ENCODE data around the gene SGTA.

The SGTA gene

GRCh38 chr19:2726160-2726855 is 56.8 kb downstream of the SGTA start:
- Mint-ChIP-seq H3K27ac (ENCODE audit: low read depth) (no peak overlapping the region), H3K36me3 (ENCODE audit: insufficient read depth) (no peaks in the 10 kb centered on the region), H3K4me1 (no peaks in the 10 kb centered on the region)

GRCh38 chr19:2724148-2724557 is 58.9 kb downstream of the SGTA start:
- Mint-ChIP-seq H3K4me3 (no peak overlapping the region), H3K27ac (ENCODE audit: low read depth) (no peak overlapping the region), H3K36me3 (ENCODE audit: insufficient read depth) (no peaks in the 10 kb centered on the region), H3K27me3 (peaks cover 21% of the 10 kb centered on the region), H3K4me1 (peaks cover 5% of the 10 kb centered on the region), H3K9me3 (no peaks in the 10 kb centered on the region)
- ATAC-seq (replicated peaks; ENCODE audit: extremely low read depth, poor library complexity, severe bottlenecking) (no peak), DNase-seq (ENCODE audit: low spot score in 2 of 2) (no peak)

More at GRCh38 chr19:2726160-2726855, 56.8 kb downstream of the SGTA start:
- H3K4me3 Mint-ChIP-seq, result no peak overlapping the region
- H3K27me3 Mint-ChIP-seq, result peaks cover 10% of the 10 kb centered on the region
- ATAC-seq (replicated peaks; ENCODE audit: extremely low read depth, poor library complexity, severe bottlenecking) (no peak), DNase-seq (ENCODE audit: low spot score in 2 of 2) (no peak)
- no peaks in the 10 kb centered on the region for H3K9me3 Mint-ChIP-seq

GRCh38 chr19:2723747-2724146 is 59.3 kb downstream of the SGTA start:
- H3K9me3 Mint-ChIP-seq, result no peaks in the 10 kb centered on the region
- H3K4me3 Mint-ChIP-seq, result no peak overlapping the region
- no peak overlapping the region for H3K27ac Mint-ChIP-seq (ENCODE audit: low read depth)
- DNase-seq (ENCODE audit: low spot score in 2 of 2) (no peak), ATAC-seq (replicated peaks; ENCODE audit: extremely low read depth, poor library complexity, severe bottlenecking) (no peak)
- no peaks in the 10 kb centered on the region for H3K36me3 Mint-ChIP-seq (ENCODE audit: insufficient read depth)
- peaks cover 5% of the 10 kb centered on the region for H3K4me1 Mint-ChIP-seq
- H3K27me3 Mint-ChIP-seq, result peaks cover 22% of the 10 kb centered on the region

GRCh38 chr19:2723345-2723715 is 59.7 kb downstream of the SGTA start:
- ATAC-seq (replicated peaks; ENCODE audit: extremely low read depth, poor library complexity, severe bottlenecking), result no peak

GRCh38 chr19:2722541-2723344 is 60.3 kb downstream of the SGTA start:
- Mint-ChIP-seq H3K27ac (ENCODE audit: low read depth) (no peak overlapping the region), H3K4me1 (peaks cover 5% of the 10 kb centered on the region), H3K9me3 (no peaks in the 10 kb centered on the region), H3K27me3 (peaks cover 31% of the 10 kb centered on the region), H3K4me3 (peak overlapping the region; percentile 41), H3K36me3 (ENCODE audit: insufficient read depth) (no peaks in the 10 kb centered on the region)
- ATAC-seq (replicated peaks; ENCODE audit: extremely low read depth, poor library complexity, severe bottlenecking), result no peak
- DNase-seq (ENCODE audit: low spot score in 2 of 2), result no peak

More at GRCh38 chr19:2723345-2723715, 59.7 kb downstream of the SGTA start:
- no peaks in the 10 kb centered on the region for H3K36me3 Mint-ChIP-seq (ENCODE audit: insufficient read depth)
- H3K4me1 Mint-ChIP-seq, result peaks cover 5% of the 10 kb centered on the region
- no peak overlapping the region for H3K27ac Mint-ChIP-seq (ENCODE audit: low read depth)
- DNase-seq (ENCODE audit: low spot score in 2 of 2), result no peak
- no peaks in the 10 kb centered on the region for H3K9me3 Mint-ChIP-seq
- peaks cover 25% of the 10 kb centered on the region for H3K27me3 Mint-ChIP-seq
- no peak overlapping the region for H3K4me3 Mint-ChIP-seq

- H3K4me3 Mint-ChIP-seq, result peak overlapping the region; percentile 41
- DNase-seq (ENCODE audit: low spot score in 2 of 2) (no peak), ATAC-seq (replicated peaks; ENCODE audit: extremely low read depth, poor library complexity, severe bottlenecking) (no peak)
- no peaks in the 10 kb centered on the region for H3K9me3 Mint-ChIP-seq
- peaks cover 32% of the 10 kb centered on the region for H3K27me3 Mint-ChIP-seq
- no peaks in the 10 kb centered on the region for H3K36me3 Mint-ChIP-seq (ENCODE audit: insufficient read depth)
- H3K27ac Mint-ChIP-seq (ENCODE audit: low read depth), result no peak overlapping the region
- peaks cover 5% of the 10 kb centered on the region for H3K4me1 Mint-ChIP-seq
Measured at GRCh38 chr19:2721570-2722540, 61.2 kb downstream of the SGTA start.

GRCh38 chr19:2720777-2721569 is 62.1 kb downstream of the SGTA start, which contains the start of gene DIRAS1:
DIRAS1 (minus strand) TSS chr19:2721372; CDS start chr19:2717806, 3,566 bp downstream.
- H3K27ac Mint-ChIP-seq (ENCODE audit: low read depth), result no peak within 1 kb of the TSS
- ATAC-seq (replicated peaks; ENCODE audit: extremely low read depth, poor library complexity, severe bottlenecking) (no peak), DNase-seq (ENCODE audit: low spot score in 2 of 2) (no peak)
- peak within 1 kb of the TSS; percentile 16 for H3K4me3 Mint-ChIP-seq
- no peaks in the 10 kb centered on the region for H3K36me3 Mint-ChIP-seq (ENCODE audit: insufficient read depth)
- peaks cover 32% of the 10 kb centered on the region for H3K27me3 Mint-ChIP-seq
- H3K4me1 Mint-ChIP-seq, result peaks cover 5% of the 10 kb centered on the region
- H3K9me3 Mint-ChIP-seq, result peaks cover under 1% of the 10 kb centered on the region

GRCh38 chr19:2719920-2720776 is 62.9 kb downstream of the SGTA start:
- Mint-ChIP-seq H3K27ac (ENCODE audit: low read depth) (no peak overlapping the region), H3K4me3 (peak overlapping the region; percentile 31), H3K4me1 (peaks cover 5% of the 10 kb centered on the region), H3K9me3 (peaks cover 8% of the 10 kb centered on the region), H3K36me3 (ENCODE audit: insufficient read depth) (no peaks in the 10 kb centered on the region), H3K27me3 (peaks cover 36% of the 10 kb centered on the region)
- no peak for DNase-seq (ENCODE audit: low spot score in 2 of 2)
- ATAC-seq (replicated peaks; ENCODE audit: extremely low read depth, poor library complexity, severe bottlenecking), result no peak

GRCh38 chr19:2719232-2719735 is 63.8 kb downstream of the SGTA start:
- Mint-ChIP-seq H3K9me3 (peaks cover 11% of the 10 kb centered on the region), H3K27ac (ENCODE audit: low read depth) (no peak overlapping the region), H3K36me3 (ENCODE audit: insufficient read depth) (no peaks in the 10 kb centered on the region), H3K4me1 (peaks cover 5% of the 10 kb centered on the region), H3K27me3 (peaks cover 36% of the 10 kb centered on the region), H3K4me3 (peak overlapping the region; percentile 31)
- DNase-seq (ENCODE audit: low spot score in 2 of 2) (no peak), ATAC-seq (replicated peaks; ENCODE audit: extremely low read depth, poor library complexity, severe bottlenecking) (no peak)

GRCh38 chr19:2717638-2718541 is 65.2 kb downstream of the SGTA start:
- Mint-ChIP-seq H3K27ac (ENCODE audit: low read depth) (no peak overlapping the region), H3K9me3 (peaks cover 11% of the 10 kb centered on the region)

More at GRCh38 chr19:2717638-2718541, 65.2 kb downstream of the SGTA start:
- Mint-ChIP-seq H3K4me1 (peaks cover 5% of the 10 kb centered on the region), H3K4me3 (no peak overlapping the region), H3K36me3 (ENCODE audit: insufficient read depth) (no peaks in the 10 kb centered on the region), H3K27me3 (peaks cover 31% of the 10 kb centered on the region)
- no peak for ATAC-seq (replicated peaks; ENCODE audit: extremely low read depth, poor library complexity, severe bottlenecking)
- no peak for DNase-seq (ENCODE audit: low spot score in 2 of 2)
